ENCODE data around the gene MEIOSIN.

DNA sequence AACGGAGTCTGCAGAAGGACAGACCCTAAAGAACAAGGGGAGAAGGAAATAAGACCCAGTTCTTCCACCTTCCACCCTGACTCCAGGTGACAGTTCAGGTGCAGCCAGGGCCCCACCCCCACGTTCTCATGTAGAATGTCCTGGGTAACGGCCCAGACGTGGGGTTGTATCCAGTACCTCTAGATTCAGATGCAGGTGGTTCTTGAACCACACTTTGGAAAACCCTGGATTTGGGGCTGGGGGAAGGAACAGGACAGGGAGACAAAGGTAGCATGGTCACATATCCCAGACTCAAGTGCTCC, 46.9 kb downstream of the MEIOSIN start:
- TF ChIP-seq SUZ12 (IDR thresholded peaks at IDR 0.05; ENCODE audit: extremely low read depth, insufficient read depth, insufficient read length) (no peak), ZNF274 (IDR thresholded peaks at IDR 0.05; ENCODE audit: low read depth, low read length) (no peak)
